Glutamatergic neuron (in vitro differentiated cells): ENCODE results near the gene INF2. TPM values are rescaled to one million over a fixed set of nuclear protein-coding genes. Genes with fewer than 3 reads are reported as not detected.

ENCODE experiments used
- DNase-seq: peaks from one replicate; pipeline ENCODE4 v3.0.0; 2022
- H3K27ac Mint-ChIP-seq: one replicate; pipeline ENCODE4 v1.8.0; 2020; ENCODE audit warnings: mild to moderate bottlenecking, mixed read lengths, inconsistent platforms; ENCODE audit not compliant: unreplicated experiment
- H3K27me3 Mint-ChIP-seq: one replicate; pipeline ENCODE4 v1.8.0; 2020; ENCODE audit warnings: mild to moderate bottlenecking, moderate library complexity, mixed read lengths, inconsistent platforms; ENCODE audit not compliant: unreplicated experiment
- H3K36me3 Mint-ChIP-seq: one replicate; pipeline ENCODE4 v1.8.0; 2020; ENCODE audit warnings: mild to moderate bottlenecking, mixed read lengths, inconsistent platforms; ENCODE audit not compliant: unreplicated experiment
- H3K4me1 Mint-ChIP-seq: one replicate; pipeline ENCODE4 v1.8.0; 2020; ENCODE audit warnings: mild to moderate bottlenecking, low read depth, mixed read lengths, inconsistent platforms; ENCODE audit not compliant: unreplicated experiment
- H3K4me3 Mint-ChIP-seq: one replicate; pipeline ENCODE4 v1.8.0; 2020; ENCODE audit warnings: mild to moderate bottlenecking, mixed read lengths, inconsistent platforms; ENCODE audit not compliant: unreplicated experiment
- H3K9me3 Mint-ChIP-seq: one replicate; pipeline ENCODE4 v1.8.0; 2020; ENCODE audit warnings: mild to moderate bottlenecking, moderate library complexity, mixed read lengths, inconsistent platforms; ENCODE audit not compliant: unreplicated experiment
- total RNA-seq: library from RNA; stranded (reverse); fragmentation: NEBNext Ultra II Directional; extraction: Animal tissue kit (Norgen Biotek cat#: 25700); gene quantifications from one replicate; pipeline ENCODE4 v1.2.1, GENCODE V29; 2021; ENCODE audit not compliant: unreplicated experiment
- TF ChIP-seq, protein P1 (sequence below): fragments of 200-600 bp; sonication (generic); IDR thresholded peaks from one replicate; pipeline ENCODE4 v1.5.0; 2021; ENCODE audit not compliant: partially characterized antibody, unreplicated experiment

INF2 gene
- total RNA-seq, 1 donor from 2014 or later: 11.8 TPM

DNA sequence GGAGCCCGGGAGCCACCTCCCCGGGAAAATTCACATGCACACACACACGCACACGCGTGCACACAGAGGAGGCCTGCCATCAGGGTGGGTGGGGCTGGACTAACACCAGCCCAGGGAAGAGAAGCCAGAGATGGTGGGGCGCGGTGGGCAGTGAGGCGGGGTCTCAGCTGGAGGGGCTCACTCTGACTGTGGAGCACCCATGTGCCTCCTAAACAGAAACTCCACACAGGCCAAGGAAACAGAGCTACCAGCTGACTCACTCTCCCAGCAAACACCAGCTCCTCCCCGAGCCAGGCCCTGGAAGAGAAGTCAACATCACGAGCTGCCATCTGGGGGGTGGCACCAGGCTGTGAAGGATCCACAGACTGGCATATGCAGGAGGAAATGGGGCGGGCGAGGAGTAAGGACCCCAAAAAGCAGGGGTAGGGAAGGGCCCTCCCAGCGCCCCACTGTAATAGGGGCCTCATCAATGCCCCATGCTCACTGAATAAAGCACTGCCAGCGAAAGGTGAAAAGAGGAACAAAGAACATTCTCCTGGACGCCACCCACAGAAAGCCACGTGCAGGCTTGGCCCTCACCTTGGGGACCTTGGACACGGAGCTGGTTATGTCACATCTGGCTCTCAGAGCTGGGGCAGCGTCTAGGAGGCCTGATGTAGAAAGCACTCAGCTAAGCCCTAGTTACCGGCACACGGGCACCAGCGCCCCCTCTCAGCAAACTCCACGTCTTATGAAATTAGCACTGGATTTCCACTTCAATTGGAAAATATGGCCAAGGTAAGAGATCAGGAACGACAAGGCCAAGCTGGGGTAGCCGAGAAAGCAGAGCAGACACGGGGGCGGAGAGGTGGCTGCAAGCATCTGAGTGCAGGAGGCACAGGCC, 8.4 kb upstream of the INF2 start:
- Mint-ChIP-seq H3K27me3 (peaks cover 5% of the 10 kb centered on the region), H3K9me3 (no peaks in the 10 kb centered on the region), H3K36me3 (no peaks in the 10 kb centered on the region), H3K4me1 (peaks cover 16% of the 10 kb centered on the region), H3K27ac (peak overlapping the region; percentile 79), H3K4me3 (peak overlapping the region; percentile 60)
- TF ChIP-seq, protein P1, sequence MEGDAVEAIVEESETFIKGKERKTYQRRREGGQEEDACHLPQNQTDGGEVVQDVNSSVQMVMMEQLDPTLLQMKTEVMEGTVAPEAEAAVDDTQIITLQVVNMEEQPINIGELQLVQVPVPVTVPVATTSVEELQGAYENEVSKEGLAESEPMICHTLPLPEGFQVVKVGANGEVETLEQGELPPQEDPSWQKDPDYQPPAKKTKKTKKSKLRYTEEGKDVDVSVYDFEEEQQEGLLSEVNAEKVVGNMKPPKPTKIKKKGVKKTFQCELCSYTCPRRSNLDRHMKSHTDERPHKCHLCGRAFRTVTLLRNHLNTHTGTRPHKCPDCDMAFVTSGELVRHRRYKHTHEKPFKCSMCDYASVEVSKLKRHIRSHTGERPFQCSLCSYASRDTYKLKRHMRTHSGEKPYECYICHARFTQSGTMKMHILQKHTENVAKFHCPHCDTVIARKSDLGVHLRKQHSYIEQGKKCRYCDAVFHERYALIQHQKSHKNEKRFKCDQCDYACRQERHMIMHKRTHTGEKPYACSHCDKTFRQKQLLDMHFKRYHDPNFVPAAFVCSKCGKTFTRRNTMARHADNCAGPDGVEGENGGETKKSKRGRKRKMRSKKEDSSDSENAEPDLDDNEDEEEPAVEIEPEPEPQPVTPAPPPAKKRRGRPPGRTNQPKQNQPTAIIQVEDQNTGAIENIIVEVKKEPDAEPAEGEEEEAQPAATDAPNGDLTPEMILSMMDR: no peak
- DNase-seq: no peak

DNA sequence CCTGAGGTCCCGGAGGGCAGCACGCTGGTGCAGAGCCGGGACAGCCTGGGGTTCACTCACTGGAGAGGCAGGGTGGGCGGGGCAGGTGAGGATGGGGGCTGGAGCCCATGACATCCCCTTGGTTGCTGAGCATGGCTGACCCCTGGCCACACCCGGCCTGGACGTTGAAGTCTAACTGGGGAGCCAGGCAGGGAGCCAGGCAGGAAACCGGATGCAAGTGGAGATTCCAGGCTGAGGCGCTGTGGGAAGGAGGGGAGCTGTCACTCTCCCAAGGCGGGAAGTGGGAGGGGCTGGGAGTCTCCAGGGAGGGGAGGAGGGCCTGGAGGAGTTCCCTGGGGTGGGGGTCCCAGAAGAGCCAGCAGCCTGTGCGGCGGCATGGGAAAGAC, 7.7 kb upstream of the INF2 start:
- Mint-ChIP-seq H3K36me3 (no peaks in the 10 kb centered on the region), H3K4me1 (peaks cover 15% of the 10 kb centered on the region), H3K9me3 (no peaks in the 10 kb centered on the region), H3K27me3 (peaks cover 5% of the 10 kb centered on the region), H3K27ac (peak overlapping the region; percentile 79), H3K4me3 (no peak overlapping the region)
- peak; percentile 46 for DNase-seq
- TF ChIP-seq, protein P1: no peak

DNA sequence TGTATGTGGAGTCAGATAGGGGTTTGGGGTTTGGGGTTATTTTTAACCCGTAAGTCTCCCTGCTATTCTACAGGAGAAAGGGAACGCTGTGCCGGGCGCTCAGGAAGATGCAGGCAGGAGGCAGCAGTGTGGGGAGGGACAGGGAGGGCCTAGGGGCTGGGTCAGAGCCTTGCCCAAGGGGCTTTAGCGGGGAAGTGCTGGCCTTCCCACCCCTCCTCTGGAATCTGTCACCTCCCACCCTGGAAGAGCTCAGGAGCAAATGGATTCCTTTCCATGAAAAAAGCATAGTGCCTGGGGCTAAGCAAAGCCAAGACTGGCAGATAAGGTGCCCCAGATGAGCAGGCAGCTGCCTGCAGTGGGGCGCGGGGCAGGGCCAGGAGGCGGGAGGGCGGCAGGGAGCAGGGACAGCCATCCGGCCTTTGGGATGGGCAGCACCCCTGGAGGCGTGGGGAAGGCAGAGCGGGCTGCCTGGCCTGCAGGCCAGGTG, 7.3 kb upstream of the INF2 start:
- no peak for DNase-seq
- no peaks in the 10 kb centered on the region for H3K36me3 Mint-ChIP-seq

DNA sequence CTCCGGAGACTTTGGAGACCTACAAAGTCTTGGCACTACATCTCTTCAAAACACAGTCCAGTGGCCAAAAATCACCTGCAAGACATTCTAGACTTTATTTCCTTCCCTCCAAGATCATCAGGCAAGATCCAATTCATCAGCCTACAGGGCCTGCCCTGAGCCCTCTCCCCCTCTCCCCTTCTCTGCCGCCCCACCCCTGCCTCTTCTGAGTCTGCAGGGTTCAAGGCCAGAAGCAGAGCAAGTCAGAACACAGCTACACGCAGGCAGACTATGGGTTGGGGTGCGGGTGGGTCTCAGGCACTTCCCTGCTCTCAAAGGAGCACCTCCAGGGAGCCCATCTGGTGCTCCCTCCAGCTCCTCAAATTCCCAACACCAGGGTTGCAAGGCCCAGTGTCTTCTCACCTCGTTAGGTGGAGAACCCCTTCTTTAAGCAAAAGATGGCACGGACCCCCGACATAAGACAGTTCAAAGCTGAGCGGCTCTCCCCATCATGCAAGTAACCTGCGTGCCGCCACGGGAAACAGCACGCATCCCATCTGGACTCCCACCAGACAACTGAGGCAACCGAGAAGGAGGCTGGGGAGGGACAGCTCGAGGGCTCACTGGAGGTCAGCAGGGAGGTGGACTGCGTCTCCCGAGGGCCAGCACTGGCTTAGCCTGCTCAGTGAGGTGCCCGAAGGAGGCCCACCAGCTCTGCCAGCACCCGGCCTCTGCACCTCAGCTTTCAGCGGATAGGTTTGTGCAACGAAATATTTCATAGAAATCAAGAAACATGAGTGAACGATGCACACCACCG, 5.6 kb upstream of the INF2 start:
- peaks cover 1% of the 10 kb centered on the region for H3K9me3 Mint-ChIP-seq
- peaks cover 4% of the 10 kb centered on the region for H3K27me3 Mint-ChIP-seq
- TF ChIP-seq, protein P1: no peak
- no peak for DNase-seq
- peaks cover 13% of the 10 kb centered on the region for H3K4me1 Mint-ChIP-seq
- H3K36me3 Mint-ChIP-seq: no peaks in the 10 kb centered on the region
- H3K27ac Mint-ChIP-seq: no peak overlapping the region
- H3K4me3 Mint-ChIP-seq: no peak overlapping the region

More for the DNA sequence above, 7.3 kb upstream of the INF2 start:
- Mint-ChIP-seq H3K4me3 (no peak overlapping the region), H3K27me3 (peaks cover 4% of the 10 kb centered on the region), H3K4me1 (peaks cover 13% of the 10 kb centered on the region), H3K27ac (no peak overlapping the region), H3K9me3 (no peaks in the 10 kb centered on the region)
- TF ChIP-seq, protein P1: no peak
